Thyroid gland (tissue), 4 donors: Measurements from ENCODE around the gene GSTCD.

ENCODE experiments used
- CTCF ChIP-seq, 6 experiments: fragments of 200-600 bp in 3 of 6; fragments of 450-650 bp in 3 of 6; sonication (generic) in 3 of 6; IDR thresholded peaks; one replicate each; pipeline ENCODE4 v1.5.1; 2016 to 2019; ENCODE audit warnings: antibody characterized with exemption in 6 of 6, mild to moderate bottlenecking in 2 of 6, inconsistent platforms in 1 of 6, moderate library complexity in 1 of 6
- POLR2A ChIP-seq, 2 donors: fragments of 450-650 bp; IDR thresholded peaks; one replicate each; pipeline ENCODE4 v1.6.1; 2017; ENCODE audit warnings: antibody characterized with exemption in 2 of 2, mild to moderate bottlenecking in 2 of 2, moderate library complexity in 1 of 2

GRCh38 chr4:105710678-105711077 is 2.1 kb downstream of the GSTCD start:
- TF ChIP-seq CTCF (IDR thresholded peaks at IDR 0.05) (no peak), POLR2A (IDR thresholded peaks at IDR 0.05) (no peak)
